Mucosa of stomach (tissue), 1 donor: ENCODE measurements around the gene UCHL5.
"Not testable (repeated sequence)": the region's sequence is repeated elsewhere in the genome, so short reads cannot be mapped to it uniquely, and the experiment has no call there.

Source experiments
- H3K27me3 ChIP-seq: one replicate; pipeline ENCODE4 v1.7.0; 2013; ENCODE audit warnings: mild to moderate bottlenecking, low read length; ENCODE audit not compliant: control insufficient read depth, insufficient read depth
- H3K36me3 ChIP-seq: one replicate; pipeline ENCODE4 v1.7.0; 2013; ENCODE audit warnings: low read length; ENCODE audit not compliant: control insufficient read depth, insufficient read depth
- H3K4me1 ChIP-seq: one replicate; pipeline ENCODE4 v1.7.0; 2013; ENCODE audit warnings: mild to moderate bottlenecking, low read length; ENCODE audit not compliant: control insufficient read depth, insufficient read depth
- H3K4me3 ChIP-seq: one replicate; pipeline ENCODE4 v1.7.0; 2013; ENCODE audit warnings: low read length
- H3K9ac ChIP-seq: one replicate; pipeline ENCODE4 v1.7.0; 2013; ENCODE audit warnings: mild to moderate bottlenecking, low read length, moderate library complexity
- H3K9me3 ChIP-seq: one replicate; pipeline ENCODE4 v1.7.0; 2013; ENCODE audit warnings: mild to moderate bottlenecking, low read length, moderate library complexity; ENCODE audit not compliant: control insufficient read depth
- donor health status: Pancreatic carcinoma.

UCHL5 gene

GRCh38 chr1:192986748-192987334 is 72.3 kb downstream of the UCHL5 start:
- not testable (repeated sequence) for H3K4me1 ChIP-seq, H3K27me3 ChIP-seq, H3K36me3 ChIP-seq, H3K9ac ChIP-seq, H3K9me3 ChIP-seq, H3K4me3 ChIP-seq

- Histone ChIP-seq H3K4me3 (no peak overlapping the region), H3K9me3 (no peaks in the 10 kb centered on the region), H3K27me3 (no peaks in the 10 kb centered on the region), H3K4me1 (no peaks in the 10 kb centered on the region), H3K36me3 (no peaks in the 10 kb centered on the region), H3K9ac (no peak overlapping the region)
Observed at GRCh38 chr1:192986110-192986747, 72.9 kb downstream of the UCHL5 start.

- no peaks in the 10 kb centered on the region for H3K27me3 ChIP-seq
- no peaks in the 10 kb centered on the region for H3K36me3 ChIP-seq
- no peak overlapping the region for H3K9ac ChIP-seq
- H3K4me1 ChIP-seq = no peaks in the 10 kb centered on the region
- no peaks in the 10 kb centered on the region for H3K9me3 ChIP-seq
- no peak overlapping the region for H3K4me3 ChIP-seq
Observed at GRCh38 chr1:192984080-192984479, 75.1 kb downstream of the UCHL5 start.

- Histone ChIP-seq H3K4me3 (no peak overlapping the region), H3K9ac (no peak overlapping the region), H3K9me3 (no peaks in the 10 kb centered on the region), H3K27me3 (no peaks in the 10 kb centered on the region), H3K4me1 (no peaks in the 10 kb centered on the region), H3K36me3 (no peaks in the 10 kb centered on the region)
Observed at GRCh38 chr1:192983349-192983980, 75.7 kb downstream of the UCHL5 start.

- H3K36me3 ChIP-seq = no peaks in the 10 kb centered on the region
- no peaks in the 10 kb centered on the region for H3K27me3 ChIP-seq
- no peak overlapping the region for H3K9ac ChIP-seq
- no peaks in the 10 kb centered on the region for H3K9me3 ChIP-seq
- no peak overlapping the region for H3K4me3 ChIP-seq
- no peaks in the 10 kb centered on the region for H3K4me1 ChIP-seq
Observed at GRCh38 chr1:192980856-192981255, 78.3 kb downstream of the UCHL5 start.

GRCh38 chr1:192980334-192980733 is 78.8 kb downstream of the UCHL5 start:
- not testable (repeated sequence) for H3K9me3 ChIP-seq, H3K36me3 ChIP-seq, H3K4me1 ChIP-seq, H3K9ac ChIP-seq, H3K4me3 ChIP-seq, H3K27me3 ChIP-seq

- no peaks in the 10 kb centered on the region for H3K27me3 ChIP-seq
- H3K4me3 ChIP-seq = no peak overlapping the region
- H3K36me3 ChIP-seq = no peaks in the 10 kb centered on the region
- H3K9me3 ChIP-seq = no peaks in the 10 kb centered on the region
- no peak overlapping the region for H3K9ac ChIP-seq
- no peaks in the 10 kb centered on the region for H3K4me1 ChIP-seq
Observed at GRCh38 chr1:192979542-192979941, 79.6 kb downstream of the UCHL5 start.

GRCh38 chr1:192978195-192978710 is 80.9 kb downstream of the UCHL5 start:
- no peak overlapping the region for H3K9ac ChIP-seq
- H3K36me3 ChIP-seq = no peaks in the 10 kb centered on the region
- no peaks in the 10 kb centered on the region for H3K4me1 ChIP-seq
- no peaks in the 10 kb centered on the region for H3K9me3 ChIP-seq
- H3K4me3 ChIP-seq = no peak overlapping the region
- no peaks in the 10 kb centered on the region for H3K27me3 ChIP-seq

GRCh38 chr1:192977089-192977706 is 82.0 kb downstream of the UCHL5 start:
- no peak overlapping the region for H3K9ac ChIP-seq
- no peaks in the 10 kb centered on the region for H3K9me3 ChIP-seq
- no peaks in the 10 kb centered on the region for H3K4me1 ChIP-seq
- no peaks in the 10 kb centered on the region for H3K27me3 ChIP-seq
- H3K4me3 ChIP-seq = no peak overlapping the region
- no peaks in the 10 kb centered on the region for H3K36me3 ChIP-seq

GRCh38 chr1:192976576-192976975 is 82.6 kb downstream of the UCHL5 start:
- Histone ChIP-seq H3K27me3 (no peaks in the 10 kb centered on the region), H3K4me1 (no peaks in the 10 kb centered on the region), H3K36me3 (no peaks in the 10 kb centered on the region), H3K9ac (no peak overlapping the region), H3K9me3 (no peaks in the 10 kb centered on the region), H3K4me3 (no peak overlapping the region)

GRCh38 chr1:192974701-192975100 is 84.5 kb downstream of the UCHL5 start:
- Histone ChIP-seq H3K4me3 (no peak overlapping the region), H3K27me3 (no peaks in the 10 kb centered on the region), H3K9ac (no peak overlapping the region), H3K36me3 (no peaks in the 10 kb centered on the region), H3K4me1 (no peaks in the 10 kb centered on the region), H3K9me3 (no peaks in the 10 kb centered on the region)

- Histone ChIP-seq H3K4me1 (no peaks in the 10 kb centered on the region), H3K27me3 (no peaks in the 10 kb centered on the region), H3K36me3 (no peaks in the 10 kb centered on the region), H3K9me3 (no peaks in the 10 kb centered on the region), H3K9ac (no peak overlapping the region), H3K4me3 (no peak overlapping the region)
Observed at GRCh38 chr1:192973988-192974387, 85.2 kb downstream of the UCHL5 start.
